AG09319 (cell line): Measurements from ENCODE around the gene CLDN16.

Source experiments
- DNase-seq: peaks from one replicate; pipeline ENCODE4 v3.0.0-alpha.2; 2010; ENCODE audit warnings: low read depth; ENCODE audit errors: extremely low read depth
- CTCF ChIP-seq: IDR thresholded peaks from 2 replicates; pipeline ENCODE4 v1.5.1; 2011; ENCODE audit warnings: low read depth, mild to moderate bottlenecking, inconsistent platforms, low read length, moderate library complexity

Gene CLDN16

DNA sequence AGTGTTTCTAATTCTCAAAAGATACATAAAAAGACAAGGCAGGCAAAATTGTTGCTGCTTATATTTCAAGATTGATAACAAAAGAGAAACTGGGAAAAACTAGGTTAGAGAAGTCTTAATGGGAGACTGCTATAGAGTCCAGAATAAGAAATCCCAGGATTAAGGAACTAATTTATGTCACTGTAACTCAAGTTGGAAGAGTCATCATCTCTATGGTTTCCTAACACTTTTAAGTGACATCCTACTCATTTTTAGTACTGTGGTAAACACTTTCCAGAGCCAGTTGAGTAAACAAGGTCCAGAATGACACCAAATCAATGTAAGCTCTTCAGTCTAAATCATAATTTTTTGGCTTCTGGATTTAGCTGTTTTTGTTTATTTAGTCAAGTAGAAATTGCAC, 8.0 kb downstream of the CLDN16 start:
- no peak for DNase-seq
- no peak for TF ChIP-seq CTCF

DNA sequence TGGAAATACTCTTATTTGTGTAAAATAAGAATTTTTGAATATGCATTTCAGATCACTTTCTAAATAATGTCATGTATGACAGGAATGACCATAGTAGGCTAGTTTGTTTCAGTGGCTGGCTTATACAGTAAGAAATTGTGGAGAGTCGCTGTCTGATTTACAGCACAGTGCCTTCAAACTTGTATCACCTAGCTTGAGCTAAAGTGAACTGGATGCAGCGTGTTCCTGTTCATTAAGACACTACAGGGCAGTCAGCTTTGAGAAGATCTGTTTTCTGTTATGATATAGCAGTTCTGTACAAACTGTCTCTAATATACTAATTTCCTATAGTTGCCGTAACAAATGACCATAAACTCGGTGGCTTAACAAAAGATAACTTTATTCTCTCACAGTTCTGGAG, 9.9 kb downstream of the CLDN16 start:
- no peak for DNase-seq
- TF ChIP-seq CTCF, result no peak

DNA sequence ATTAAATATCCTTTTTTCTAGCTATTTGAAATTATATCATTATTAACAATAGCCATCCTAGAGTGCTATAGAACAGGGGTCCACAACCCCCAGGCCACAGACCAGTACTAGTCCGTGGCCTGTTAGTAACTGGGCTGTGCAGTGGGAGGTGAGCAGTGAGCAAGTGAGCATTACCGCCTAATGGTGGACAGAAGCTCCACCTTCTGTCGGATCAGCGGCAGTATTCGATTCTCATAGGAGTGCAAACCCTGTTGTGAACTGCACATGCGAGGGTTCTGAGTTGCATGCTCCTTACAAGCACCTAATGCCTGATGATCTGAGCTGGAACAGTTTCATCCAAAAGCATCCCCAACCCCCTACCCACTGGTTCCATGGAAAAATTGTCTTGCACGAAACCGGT, 11.7 kb downstream of the CLDN16 start:
- no peak for DNase-seq
- no peak for TF ChIP-seq CTCF

DNA sequence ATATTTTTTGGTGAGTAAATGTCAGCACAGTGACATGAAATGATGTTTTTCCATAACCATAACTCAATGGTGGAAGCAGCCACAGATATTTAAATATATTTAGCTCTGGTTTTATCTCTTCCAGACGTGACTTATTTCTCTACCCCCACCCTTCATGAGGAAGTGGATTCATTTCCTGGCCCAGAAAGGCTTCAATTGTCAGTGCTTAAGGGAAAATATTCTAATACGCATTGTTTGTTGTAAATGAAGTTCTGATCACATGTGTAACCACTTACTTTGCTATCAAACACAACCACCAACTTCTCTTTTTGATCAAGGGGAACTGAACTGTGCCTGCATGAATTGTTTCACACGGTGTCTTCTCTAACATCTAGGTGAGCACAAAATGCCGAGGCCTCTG, 14.0 kb downstream of the CLDN16 start:
- DNase-seq, result no peak
- no peak for TF ChIP-seq CTCF

DNA sequence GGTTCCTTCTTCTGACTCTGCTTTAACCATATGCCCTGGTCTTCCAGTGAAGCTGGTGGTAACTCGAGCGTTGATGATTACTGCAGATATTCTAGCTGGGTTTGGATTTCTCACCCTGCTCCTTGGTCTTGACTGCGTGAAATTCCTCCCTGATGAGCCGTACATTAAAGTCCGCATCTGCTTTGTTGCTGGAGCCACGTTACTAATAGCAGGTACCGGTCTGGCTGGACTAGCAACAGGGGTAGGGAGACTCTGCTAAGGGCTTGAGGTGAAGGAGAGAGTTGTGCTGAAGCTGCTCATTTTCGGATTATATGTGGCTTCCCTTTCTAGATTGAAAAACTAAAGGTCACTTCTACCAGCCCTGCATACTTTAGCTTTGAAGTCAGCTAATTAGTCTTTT, 16.8 kb downstream of the CLDN16 start:
- DNase-seq, result no peak
- no peak for TF ChIP-seq CTCF

DNA sequence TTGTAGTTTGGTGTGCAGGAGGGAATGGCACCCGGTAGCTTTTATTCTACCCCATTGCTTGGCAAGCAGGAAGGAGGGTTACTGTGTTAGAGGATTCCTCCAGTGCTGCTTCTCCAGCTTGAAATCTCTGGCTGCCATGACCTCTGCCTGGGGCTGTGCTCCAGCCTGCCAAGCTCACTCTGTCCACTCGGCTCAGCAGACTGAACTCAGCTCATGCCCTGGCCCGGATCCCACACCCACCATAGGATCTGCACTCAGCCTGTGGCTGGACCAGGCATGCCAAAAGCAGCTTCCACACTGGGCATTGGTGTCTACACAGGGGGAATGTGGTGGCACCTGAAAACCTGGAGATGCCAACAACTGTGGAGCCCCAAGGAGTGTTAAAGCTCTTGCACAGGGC, 26.3 kb downstream of the CLDN16 start:
- no peak for TF ChIP-seq CTCF
- no peak for DNase-seq

DNA sequence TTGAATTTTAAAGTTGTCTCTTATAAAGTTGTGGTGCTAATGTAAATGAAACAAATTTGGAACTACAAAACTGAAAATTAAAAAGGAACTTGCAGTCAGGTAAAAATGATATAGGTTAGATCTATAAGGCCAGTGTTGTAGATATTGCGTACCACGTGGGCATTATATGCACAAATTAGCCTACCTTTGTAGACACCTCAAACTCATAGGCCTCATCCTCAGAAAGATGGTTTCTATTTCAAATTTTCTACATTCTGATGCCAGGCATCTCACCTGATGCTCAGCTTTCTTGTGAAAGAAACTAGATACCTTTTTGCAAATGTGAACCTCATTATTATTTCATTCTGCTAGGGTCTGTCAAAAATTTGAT, 36.1 kb downstream of the CLDN16 start:
- TF ChIP-seq CTCF, result no peak
- DNase-seq, result no peak
